Measurements from ENCODE around the gene CROCC2.

CROCC2 gene

DNA sequence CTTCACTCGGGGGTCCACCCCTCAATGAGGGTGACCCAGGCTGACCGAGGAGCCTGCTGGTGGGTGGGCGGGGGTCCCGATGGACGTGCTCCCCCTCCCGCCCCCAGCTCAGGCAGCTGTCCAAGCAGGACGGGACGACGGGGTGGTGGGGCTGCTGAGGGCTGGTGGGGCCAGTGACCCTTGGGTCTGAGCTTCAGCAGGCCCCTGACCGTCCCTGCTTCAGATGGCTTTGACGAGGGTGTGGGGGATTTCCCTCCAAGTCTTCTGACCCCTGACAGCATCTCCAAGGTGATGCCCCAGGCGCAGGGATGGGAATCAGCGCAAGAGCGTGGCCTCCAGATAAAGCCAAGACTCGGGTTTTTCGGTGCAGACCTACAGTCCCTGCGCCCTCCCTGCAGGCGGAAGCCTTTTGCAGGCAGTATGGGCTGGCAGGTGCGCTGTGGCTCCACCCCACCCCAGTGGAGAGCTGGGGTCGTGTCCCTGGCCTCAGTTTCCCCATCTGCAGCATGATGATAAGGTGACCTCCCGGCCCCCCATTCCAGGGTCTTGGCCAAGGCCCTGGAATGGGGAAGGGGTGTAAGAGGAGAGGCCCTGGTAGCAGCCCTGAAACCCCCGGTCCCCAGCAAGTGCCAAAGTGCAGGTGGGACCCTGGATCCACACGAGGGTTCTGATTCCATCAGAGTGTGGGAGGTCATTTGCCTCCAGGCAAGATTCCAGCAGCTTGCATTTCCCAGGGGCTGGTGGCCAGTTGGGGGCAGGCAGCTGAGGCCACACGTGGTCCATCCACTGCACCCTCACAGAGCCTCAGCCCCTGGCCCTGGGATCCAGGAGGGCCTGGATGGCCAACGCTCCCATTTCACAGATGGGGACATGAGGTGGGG lies 8.7 kb downstream of the CROCC2 start:
- Histone ChIP-seq H3K4me1 (ENCODE audit: control insufficient read depth, insufficient read depth, low read length) (peaks cover 40% of the 10 kb centered on the region), H3K27me3 (replicated peaks; ENCODE audit: control insufficient read depth, insufficient read depth, low read length) (no peaks in the 10 kb centered on the region), H3K9me3 (ENCODE audit: control insufficient read depth, low read length) (no peaks in the 10 kb centered on the region), H3K4me3 (ENCODE audit: low read length) (no peak overlapping the region), H3K9ac (ENCODE audit: low read length) (peak overlapping the region; percentile 59), H3K36me3 (ENCODE audit: control insufficient read depth, insufficient read depth, low read length, severe bottlenecking) (no peaks in the 10 kb centered on the region)
- DNase-seq (ENCODE audit: low read depth), result no peak

DNA sequence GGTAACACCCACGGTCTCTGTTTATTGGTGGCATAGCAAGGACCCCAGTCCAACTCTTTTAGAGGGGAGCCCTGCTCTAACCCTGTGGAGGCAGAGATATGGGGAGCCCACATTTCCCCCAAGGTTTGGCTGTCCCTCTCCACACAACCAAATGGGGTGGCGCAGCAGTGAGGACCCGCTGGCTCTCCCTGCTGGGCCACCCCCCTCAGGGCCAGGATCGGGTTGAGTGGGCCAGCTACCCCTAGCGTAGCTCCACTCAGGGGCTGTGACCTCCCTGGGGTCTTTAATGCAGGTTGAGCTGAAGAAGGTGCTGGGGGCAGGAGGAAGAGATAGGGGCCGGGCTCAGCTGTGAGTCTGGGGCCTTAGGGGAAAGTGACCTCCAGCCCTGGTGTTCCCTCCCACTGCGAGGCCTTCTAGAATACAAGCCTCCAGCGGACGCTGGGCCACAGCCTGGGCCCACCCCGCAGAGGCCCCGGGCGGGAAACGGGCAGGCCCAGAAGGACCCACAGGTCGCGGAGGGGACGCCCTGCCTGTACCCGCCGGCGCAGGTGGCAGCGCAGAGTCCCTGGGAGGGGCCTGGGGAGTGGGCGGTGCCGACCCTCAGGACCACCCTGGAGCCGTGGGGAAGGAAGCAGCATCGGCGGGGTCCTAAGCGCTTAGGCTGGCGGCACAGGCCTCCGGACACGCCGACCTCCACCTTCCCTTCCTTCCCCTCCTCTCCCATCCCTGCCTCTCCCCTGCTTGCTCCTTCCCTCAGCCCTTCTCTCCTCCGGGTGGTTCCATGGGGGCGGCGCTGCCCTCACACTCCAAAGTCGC lies 9.6 kb downstream of the CROCC2 start:
- no peak overlapping the region for H3K4me3 ChIP-seq (ENCODE audit: low read length)
- no peak for DNase-seq (ENCODE audit: low read depth)
- no peaks in the 10 kb centered on the region for H3K27me3 ChIP-seq (replicated peaks; ENCODE audit: control insufficient read depth, insufficient read depth, low read length)
- H3K9ac ChIP-seq (ENCODE audit: low read length), result peak overlapping the region; percentile 59
- H3K4me1 ChIP-seq (ENCODE audit: control insufficient read depth, insufficient read depth, low read length), result peaks cover 45% of the 10 kb centered on the region
- no peaks in the 10 kb centered on the region for H3K36me3 ChIP-seq (ENCODE audit: control insufficient read depth, insufficient read depth, low read length, severe bottlenecking)
- H3K9me3 ChIP-seq (ENCODE audit: control insufficient read depth, low read length), result no peaks in the 10 kb centered on the region

DNA sequence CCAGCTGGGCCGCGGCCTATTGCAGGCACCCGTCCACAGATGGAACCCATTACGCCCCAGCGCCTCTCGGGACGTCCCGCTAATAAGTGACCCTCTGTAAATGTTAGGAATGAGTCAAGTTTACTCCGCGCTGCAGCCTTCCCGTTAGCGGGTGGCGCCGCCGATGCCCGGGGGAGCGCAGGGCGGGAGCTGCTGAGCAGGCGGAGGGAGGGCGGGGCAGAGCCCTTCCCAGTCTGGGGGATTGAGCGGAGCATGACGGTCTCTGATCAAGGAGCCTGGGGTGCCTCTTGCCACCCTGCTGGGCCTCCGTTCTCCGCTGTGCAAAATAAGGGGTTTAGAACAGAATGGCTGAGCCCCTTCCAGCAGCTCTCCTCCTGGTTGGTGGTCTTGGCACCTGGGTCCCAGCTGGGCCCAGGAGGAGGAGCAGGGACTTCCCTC lies 10.5 kb downstream of the CROCC2 start:
- peak overlapping the region; percentile 76 for H3K9ac ChIP-seq (ENCODE audit: low read length)
- peak; percentile 93 for DNase-seq (ENCODE audit: low read depth)
- H3K4me3 ChIP-seq (ENCODE audit: low read length), result peak overlapping the region; percentile 13
- H3K36me3 ChIP-seq (ENCODE audit: control insufficient read depth, insufficient read depth, low read length, severe bottlenecking), result no peaks in the 10 kb centered on the region
- peaks cover 53% of the 10 kb centered on the region for H3K4me1 ChIP-seq (ENCODE audit: control insufficient read depth, insufficient read depth, low read length)
- no peaks in the 10 kb centered on the region for H3K27me3 ChIP-seq (replicated peaks; ENCODE audit: control insufficient read depth, insufficient read depth, low read length)
- H3K9me3 ChIP-seq (ENCODE audit: control insufficient read depth, low read length), result no peaks in the 10 kb centered on the region

DNA sequence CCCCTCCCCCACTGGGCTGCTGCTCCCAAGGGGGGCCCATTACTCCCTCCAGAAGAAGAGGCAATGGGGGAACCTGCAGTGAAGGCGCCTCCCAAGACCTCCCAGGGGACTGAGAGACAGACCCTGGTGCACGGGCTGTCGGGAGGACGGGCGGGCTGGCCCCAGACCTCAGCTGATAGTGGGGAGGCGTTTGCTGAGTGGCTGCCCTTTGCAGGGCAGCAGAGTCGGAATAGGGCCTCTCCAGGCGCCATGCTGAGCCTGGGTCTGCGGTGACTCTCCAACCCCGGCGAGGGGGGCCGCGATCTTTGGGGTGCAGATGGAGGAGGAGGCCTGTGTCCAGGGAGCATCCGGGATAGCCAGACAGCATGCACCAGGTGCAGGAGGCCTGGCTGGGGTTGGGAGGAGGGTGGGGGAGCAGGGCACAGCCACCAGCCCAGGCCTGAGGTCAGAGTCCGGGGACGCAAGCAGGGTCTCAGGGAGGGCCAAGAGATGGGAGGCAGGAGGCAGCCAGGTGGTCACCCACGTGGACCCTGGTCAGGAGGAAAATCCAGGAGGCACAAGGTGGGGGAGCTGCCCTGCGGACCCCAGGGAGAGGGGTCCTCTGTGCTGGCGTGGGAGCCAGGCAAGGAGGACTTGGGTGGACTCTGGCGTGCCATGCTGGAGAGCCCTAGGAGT lies 11.0 kb downstream of the CROCC2 start:
- no peaks in the 10 kb centered on the region for H3K27me3 ChIP-seq (replicated peaks; ENCODE audit: control insufficient read depth, insufficient read depth, low read length)
- H3K9me3 ChIP-seq (ENCODE audit: control insufficient read depth, low read length), result no peaks in the 10 kb centered on the region
- H3K9ac ChIP-seq (ENCODE audit: low read length), result peak overlapping the region; percentile 76
- H3K4me3 ChIP-seq (ENCODE audit: low read length), result peak overlapping the region; percentile 13
- no peak for DNase-seq (ENCODE audit: low read depth)
- peaks cover 59% of the 10 kb centered on the region for H3K4me1 ChIP-seq (ENCODE audit: control insufficient read depth, insufficient read depth, low read length)
- no peaks in the 10 kb centered on the region for H3K36me3 ChIP-seq (ENCODE audit: control insufficient read depth, insufficient read depth, low read length, severe bottlenecking)

DNA sequence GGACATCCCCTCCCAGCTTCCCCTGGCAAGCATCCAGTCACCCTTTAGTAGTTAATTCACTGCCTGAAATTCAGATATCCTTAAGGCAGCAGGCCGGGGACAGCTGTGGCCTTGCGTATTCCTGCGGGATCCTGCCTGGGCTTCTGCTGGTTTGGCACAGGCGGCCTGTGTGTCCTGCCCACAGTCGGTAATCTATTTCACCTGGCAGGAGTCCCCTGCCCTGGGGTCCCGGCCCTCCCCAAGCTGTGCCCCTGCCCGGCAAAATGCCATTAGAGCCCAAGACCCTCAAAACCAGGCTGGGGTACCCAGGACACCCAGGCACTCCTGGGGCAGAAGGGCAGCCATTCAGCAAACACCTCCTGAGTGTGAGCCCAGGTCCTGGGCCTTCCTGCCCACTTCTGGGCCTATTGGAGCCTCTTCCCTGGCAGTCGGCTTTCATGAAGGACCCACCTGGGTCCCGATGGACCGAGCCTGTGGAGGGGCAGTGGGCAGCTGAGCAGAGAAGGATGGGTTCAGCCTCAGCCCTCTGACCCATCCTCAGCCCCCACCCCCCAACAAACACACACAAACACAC lies 11.6 kb downstream of the CROCC2 start:
- DNase-seq (ENCODE audit: low read depth), result no peak
- no peak overlapping the region for H3K4me3 ChIP-seq (ENCODE audit: low read length)
- no peaks in the 10 kb centered on the region for H3K36me3 ChIP-seq (ENCODE audit: control insufficient read depth, insufficient read depth, low read length, severe bottlenecking)
- peak overlapping the region; percentile 76 for H3K9ac ChIP-seq (ENCODE audit: low read length)
- H3K27me3 ChIP-seq (replicated peaks; ENCODE audit: control insufficient read depth, insufficient read depth, low read length), result no peaks in the 10 kb centered on the region
- H3K9me3 ChIP-seq (ENCODE audit: control insufficient read depth, low read length), result no peaks in the 10 kb centered on the region
- peaks cover 63% of the 10 kb centered on the region for H3K4me1 ChIP-seq (ENCODE audit: control insufficient read depth, insufficient read depth, low read length)

DNA sequence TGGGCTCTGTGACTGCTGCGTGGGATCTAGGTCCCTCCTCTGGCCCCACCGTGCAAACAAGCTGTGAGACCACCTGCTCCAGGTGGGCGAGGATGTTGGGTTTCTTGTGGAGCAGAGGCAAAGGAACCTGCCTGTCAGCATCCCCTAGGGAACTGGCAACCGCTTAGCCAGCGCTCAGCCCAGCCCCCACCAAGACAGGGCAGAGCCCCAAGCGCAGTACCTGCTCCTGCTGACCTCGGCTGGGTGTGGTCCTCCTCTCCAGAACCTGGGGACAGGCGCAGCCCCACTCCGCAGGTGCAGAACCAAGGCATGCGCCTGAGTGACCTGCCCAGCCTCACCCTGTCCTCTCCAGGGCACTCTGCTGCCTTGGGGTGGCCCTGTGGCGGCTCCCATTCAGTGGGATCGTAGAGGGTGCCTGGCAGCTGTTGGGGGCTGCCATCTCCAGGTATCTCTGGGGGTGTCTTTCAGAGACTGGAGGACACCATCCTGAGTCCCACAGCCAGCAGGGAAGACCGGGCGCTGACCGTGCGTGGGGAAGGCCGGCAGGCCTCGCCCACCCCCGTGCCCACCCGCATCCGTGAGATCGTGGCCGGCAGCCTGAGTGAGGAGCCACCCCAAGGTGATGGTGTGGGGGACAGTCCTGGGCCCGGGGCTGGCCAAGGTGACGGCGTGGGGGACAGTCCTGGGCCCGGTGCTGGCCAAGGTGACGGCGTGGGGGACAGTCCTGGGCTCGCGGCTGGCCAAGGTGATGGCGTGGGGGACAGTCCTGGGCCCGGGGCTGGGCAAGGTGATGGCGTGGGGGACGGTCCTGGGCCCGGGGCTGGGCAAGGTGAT lies 12.3 kb downstream of the CROCC2 start:
- DNase-seq (ENCODE audit: low read depth), result no peak

DNA sequence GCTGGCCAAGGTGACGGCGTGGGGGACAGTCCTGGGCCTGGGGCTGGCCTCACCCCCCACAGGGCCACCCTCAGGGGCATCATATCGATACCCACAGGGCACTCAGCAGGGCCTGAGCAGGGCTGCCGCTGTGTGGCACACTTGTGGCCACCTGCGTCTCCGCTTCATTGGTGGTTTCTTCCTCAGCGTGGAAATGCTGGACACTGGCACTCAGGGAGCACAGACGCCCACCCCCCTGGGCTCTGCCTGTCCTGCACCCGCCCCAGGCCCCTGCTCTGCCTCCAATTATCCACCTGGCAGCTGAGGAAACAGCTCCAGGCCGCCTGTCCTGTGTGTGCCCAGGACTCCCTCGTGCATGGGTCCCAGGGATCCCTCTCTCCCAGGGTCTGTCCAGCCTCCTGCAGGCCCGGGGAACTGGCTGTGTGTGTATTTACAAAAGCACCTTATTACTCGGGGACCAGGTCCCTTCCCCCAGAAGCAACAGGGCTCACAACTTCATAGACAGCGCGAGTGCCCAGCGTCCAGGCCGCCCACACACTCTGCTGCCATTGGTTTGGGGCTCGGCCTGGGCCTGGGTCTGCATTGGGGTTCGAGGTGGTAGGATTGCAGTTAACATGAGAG lies 13.1 kb downstream of the CROCC2 start:
- Histone ChIP-seq H3K4me1 (ENCODE audit: control insufficient read depth, insufficient read depth, low read length) (peaks cover 57% of the 10 kb centered on the region), H3K27me3 (replicated peaks; ENCODE audit: control insufficient read depth, insufficient read depth, low read length) (no peaks in the 10 kb centered on the region), H3K4me3 (ENCODE audit: low read length) (no peak overlapping the region), H3K9me3 (ENCODE audit: control insufficient read depth, low read length) (no peaks in the 10 kb centered on the region), H3K9ac (ENCODE audit: low read length) (no peak overlapping the region), H3K36me3 (ENCODE audit: control insufficient read depth, insufficient read depth, low read length, severe bottlenecking) (no peaks in the 10 kb centered on the region)
- DNase-seq (ENCODE audit: low read depth), result no peak

More for the DNA sequence above, 12.3 kb downstream of the CROCC2 start:
- Histone ChIP-seq H3K4me1 (ENCODE audit: control insufficient read depth, insufficient read depth, low read length) (peaks cover 65% of the 10 kb centered on the region), H3K9ac (ENCODE audit: low read length) (peak overlapping the region; percentile 76), H3K27me3 (replicated peaks; ENCODE audit: control insufficient read depth, insufficient read depth, low read length) (no peaks in the 10 kb centered on the region), H3K9me3 (ENCODE audit: control insufficient read depth, low read length) (no peaks in the 10 kb centered on the region), H3K36me3 (ENCODE audit: control insufficient read depth, insufficient read depth, low read length, severe bottlenecking) (no peaks in the 10 kb centered on the region), H3K4me3 (ENCODE audit: low read length) (no peak overlapping the region)

DNA sequence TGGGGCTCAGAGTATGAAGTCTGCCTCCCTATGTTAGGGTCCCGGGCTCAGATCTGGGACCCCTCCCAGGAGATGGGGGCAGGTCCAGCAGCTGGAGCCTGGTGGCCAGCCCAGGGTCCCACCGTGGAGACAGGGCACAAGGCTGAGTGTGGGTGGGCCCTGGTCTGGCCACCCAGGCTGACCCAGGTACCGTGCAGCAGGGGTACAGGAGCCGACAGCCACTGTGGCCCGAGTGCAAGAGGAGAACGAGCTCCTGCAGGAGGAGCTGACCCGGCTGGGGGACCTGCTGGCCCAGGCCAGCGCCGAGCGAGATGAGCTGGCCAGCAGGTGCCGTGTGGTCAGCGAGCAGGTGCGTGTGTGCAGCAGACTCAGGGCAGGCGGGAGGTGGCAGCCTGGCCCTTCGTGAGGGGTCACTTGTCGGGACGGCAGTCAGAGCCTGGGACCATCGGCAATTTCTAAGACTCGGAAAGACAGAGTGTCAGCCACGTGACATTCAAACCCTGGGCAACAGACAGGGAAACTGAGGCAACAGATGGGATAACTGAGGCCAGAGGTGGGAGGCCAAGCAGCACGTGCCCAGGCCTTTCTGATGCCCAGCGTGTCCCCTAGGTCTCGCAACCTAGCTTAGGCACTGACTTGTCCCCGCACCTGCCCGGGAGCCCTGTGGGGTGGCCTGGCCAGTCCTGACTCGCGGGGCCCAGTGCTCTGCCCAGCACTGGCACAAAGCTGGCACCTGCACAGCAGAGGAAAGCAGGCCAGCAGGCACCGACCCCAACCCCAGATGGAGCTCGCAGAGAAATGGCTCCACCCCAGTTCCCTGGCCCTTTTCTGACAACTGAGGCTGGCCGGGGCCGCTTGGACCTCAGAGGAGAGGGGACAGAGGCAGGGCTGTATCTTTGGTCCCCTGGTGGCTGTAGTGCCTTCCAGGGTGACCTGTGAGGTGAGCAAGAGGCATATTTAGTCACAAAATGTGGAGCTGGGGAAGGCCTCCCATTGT lies 13.9 kb downstream of the CROCC2 start:
- DNase-seq (ENCODE audit: low read depth), result no peak
- H3K36me3 ChIP-seq (ENCODE audit: control insufficient read depth, insufficient read depth, low read length, severe bottlenecking), result no peaks in the 10 kb centered on the region

DNA sequence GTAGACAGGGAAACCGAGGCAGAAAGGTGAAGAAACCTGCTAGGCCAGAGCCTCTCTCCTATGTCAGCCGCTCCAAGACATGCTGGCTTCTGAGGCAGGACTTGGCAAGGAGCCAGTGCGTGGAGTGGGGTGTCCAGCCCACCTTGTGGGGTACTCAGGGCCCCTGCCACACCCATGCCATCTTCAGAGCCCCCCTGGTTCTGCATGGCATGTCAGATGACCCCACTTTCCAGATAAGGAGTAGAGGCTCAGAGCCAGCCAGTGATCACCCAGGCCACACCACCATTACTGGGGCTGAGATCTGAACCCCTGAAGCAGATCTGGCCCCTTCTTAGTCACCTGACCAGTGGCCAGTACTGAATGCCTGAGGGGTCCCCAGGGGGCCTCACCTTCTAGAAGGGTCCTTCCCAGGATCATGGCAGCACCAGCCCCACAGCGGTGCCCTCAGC lies 14.7 kb downstream of the CROCC2 start:
- Histone ChIP-seq H3K9ac (ENCODE audit: low read length) (peak overlapping the region; percentile 77), H3K9me3 (ENCODE audit: control insufficient read depth, low read length) (no peaks in the 10 kb centered on the region), H3K4me1 (ENCODE audit: control insufficient read depth, insufficient read depth, low read length) (peaks cover 43% of the 10 kb centered on the region), H3K36me3 (ENCODE audit: control insufficient read depth, insufficient read depth, low read length, severe bottlenecking) (no peaks in the 10 kb centered on the region), H3K27me3 (replicated peaks; ENCODE audit: control insufficient read depth, insufficient read depth, low read length) (no peaks in the 10 kb centered on the region), H3K4me3 (ENCODE audit: low read length) (peak overlapping the region; percentile 35)
- DNase-seq (ENCODE audit: low read depth), result peak; percentile 17

More for the DNA sequence above, 13.9 kb downstream of the CROCC2 start:
- peak overlapping the region; percentile 77 for H3K9ac ChIP-seq (ENCODE audit: low read length)
- peak overlapping the region; percentile 35 for H3K4me3 ChIP-seq (ENCODE audit: low read length)
- H3K9me3 ChIP-seq (ENCODE audit: control insufficient read depth, low read length), result no peaks in the 10 kb centered on the region
- no peaks in the 10 kb centered on the region for H3K27me3 ChIP-seq (replicated peaks; ENCODE audit: control insufficient read depth, insufficient read depth, low read length)
- H3K4me1 ChIP-seq (ENCODE audit: control insufficient read depth, insufficient read depth, low read length), result peaks cover 50% of the 10 kb centered on the region

Measured in adipocyte (in vitro differentiated cells).